Upper lobe of left lung (tissue), 6 donors: ENCODE data around the gene ALDH9A1. TPM values are rescaled to one million over a fixed set of nuclear protein-coding genes. Genes with fewer than 3 reads are reported as not detected.

Experiments used
- ATAC-seq, 2 donors: fragments of 200-7000 bp; cut with Tn5 transposase; one replicate each; pipeline ENCODE4 v1.9.1; 2022; ENCODE audit warnings: mild to moderate bottlenecking in 2 of 2, moderate library complexity in 2 of 2; ENCODE audit not compliant: low FRiP score in 2 of 2
- DNase-seq, 2 donors: peaks; one replicate each; pipeline ENCODE4 v3.0.0-alpha.2; 2019 to 2020
- H3K27ac ChIP-seq, 4 donors: fragments of 200-600 bp; sonication (generic); one replicate each; pipeline ENCODE4 v1.5.1; 2016 to 2019
- H3K27me3 ChIP-seq, 4 donors: fragments of 200-600 bp; sonication (generic); one replicate each; pipeline ENCODE4 v1.5.1; 2017 to 2019
- H3K36me3 ChIP-seq, 4 donors: fragments of 200-600 bp; sonication (generic); one replicate each; pipeline ENCODE4 v1.5.1; 2016 to 2019
- H3K4me1 ChIP-seq, 4 donors: fragments of 200-600 bp; sonication (generic); one replicate each; pipeline ENCODE4 v1.5.1; 2018 to 2019
- H3K4me3 ChIP-seq, 4 donors: fragments of 200-600 bp; sonication (generic); one replicate each; pipeline ENCODE4 v1.5.1; 2017 to 2019; ENCODE audit warnings: mild to moderate bottlenecking in 2 of 4, moderate library complexity in 1 of 4
- H3K9me3 ChIP-seq, 4 donors: fragments of 200-600 bp; sonication (generic); one replicate each; pipeline ENCODE4 v1.5.1; 2018 to 2019
- CTCF ChIP-seq, 6 experiments: fragments of 450-650 bp in 4 of 6; fragments of 200-600 bp in 2 of 6; sonication (generic) in 2 of 6; IDR thresholded peaks; one replicate each; pipeline ENCODE4 v1.5.1; 2016 to 2019; ENCODE audit warnings: antibody characterized with exemption in 6 of 6
- EP300 ChIP-seq, 4 donors: sonication (generic); formaldehyde crosslinking; IDR thresholded peaks; one replicate each; pipeline ENCODE4 v1.5.1; 2017; ENCODE audit warnings: antibody characterized with exemption in 4 of 4, control low read depth in 2 of 4
- POLR2A ChIP-seq, 4 donors: fragments of 450-650 bp; IDR thresholded peaks; one replicate each; pipeline ENCODE4 v1.5.1; 2016 to 2017; ENCODE audit warnings: antibody characterized with exemption in 4 of 4, mild to moderate bottlenecking in 2 of 4
- POLR2AphosphoS5 ChIP-seq, 2 donors: sonication (generic); formaldehyde crosslinking; IDR thresholded peaks; one replicate each; pipeline ENCODE4 v1.5.1; 2017; ENCODE audit warnings: antibody characterized with exemption in 2 of 2
- WGBS, 2 donors: methylation state at CpG; one replicate each; pipeline ENCODE4 v1.1.5; 2017 to 2018; 5-methylcytosine and 5-hydroxymethylcytosine counted together
- total RNA-seq, 6 donors: library from RNA; depleted of rRNA in 4 of 6; stranded (reverse); fragments of >200 nt in 4 of 6; gene quantifications; one replicate each; pipeline versions ENCODE4 v1.1.0 to v1.2.1, GENCODE V29; 2016 to 2021
- donor health status: DM: no; HTN: no; CAD: no; lungs with moderate emphysema.
- donor health status: DM: no; HTN: yes; CAD: no; lungs with severe emphysema.

The ALDH9A1 gene
- total RNA-seq, 6 donors from 2014 or later = 29.3 to 64.1 (median 48.1) TPM

DNA sequence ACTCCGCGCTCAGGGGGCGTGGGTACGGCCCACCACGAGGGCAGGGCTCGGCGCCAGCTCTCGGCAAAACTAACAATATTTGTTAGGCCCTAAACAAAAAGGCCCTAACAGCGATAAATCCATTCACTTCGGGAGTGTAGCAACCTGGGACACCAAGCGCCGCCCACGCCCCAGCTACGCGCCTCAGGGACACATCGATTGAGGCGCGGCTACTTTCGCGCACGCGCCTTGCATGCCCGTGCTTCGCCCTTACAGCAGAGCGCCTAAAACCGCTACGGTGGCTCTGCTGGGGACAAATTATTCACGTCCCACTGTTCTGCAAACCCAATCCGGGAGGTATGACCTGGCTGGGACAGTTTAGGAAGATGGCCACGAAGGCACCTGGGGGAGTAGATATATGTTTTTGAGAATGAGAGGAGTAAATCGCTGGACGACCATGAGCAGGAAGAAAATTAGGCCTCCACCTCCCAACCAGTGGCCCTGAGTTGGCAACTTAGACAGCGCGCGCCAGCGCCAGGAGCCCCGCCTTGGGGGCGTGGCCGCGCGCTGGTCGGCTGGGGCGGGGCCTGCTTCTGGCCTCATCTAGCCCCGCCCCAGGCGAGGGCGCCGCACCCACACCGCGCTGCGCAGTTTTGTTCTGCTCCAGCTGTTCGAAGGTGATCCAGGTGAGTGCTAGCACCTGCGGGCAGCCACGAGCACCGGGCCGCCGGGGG lies 67.6 kb downstream of the ALDH9A1 start, which contains the start of gene MGST3:
MGST3 (plus strand) TSS at position 606 of the 713 bp plus-strand sequence. CDS start 18,614 bp downstream, outside the sequence.
- Histone ChIP-seq H3K27ac (peak within 1 kb of the TSS; percentile 86 to 96 (median 88)), H3K4me1 (peaks cover 33 to 43% (median 40%) of the 10 kb centered on the region in 4 donors), H3K27me3 (no peaks in the 10 kb centered on the region), H3K36me3 (no peaks in the 10 kb centered on the region), H3K9me3 (no peaks in the 10 kb centered on the region), H3K4me3 (peak within 1 kb of the TSS; percentile 68 to 96 (median 84))
- 1% methylated on average over 41 to 55 of the region's 56 CpGs for WGBS, 2 donors
- TF ChIP-seq POLR2A (IDR thresholded peaks at IDR 0.05) = peak in 3 of 4 donors; percentile 76 to 92 (median 89)
- no peak for TF ChIP-seq EP300 (IDR thresholded peaks at IDR 0.05)
- peak; percentile 65 to 81 for TF ChIP-seq POLR2AphosphoS5 (IDR thresholded peaks at IDR 0.05)
- no peak for TF ChIP-seq CTCF (IDR thresholded peaks at IDR 0.05)
- peak; percentile 97 to 98 for DNase-seq
- ATAC-seq = peak; percentile 99

- peaks cover 27 to 36% (median 33%) of the 10 kb centered on the region in 4 donors for H3K4me1 ChIP-seq
- peak overlapping the region; percentile 34 to 96 (median 78) for H3K4me3 ChIP-seq
- DNase-seq (no peak), ATAC-seq (no peak)
- no peaks in the 10 kb centered on the region for H3K27me3 ChIP-seq
- H3K9me3 ChIP-seq = no peaks in the 10 kb centered on the region
- no peaks in the 10 kb centered on the region for H3K36me3 ChIP-seq
- 6 to 8% methylated on average over 26 of the region's 26 CpGs for WGBS, 2 donors
- no peak for TF ChIP-seq EP300 (IDR thresholded peaks at IDR 0.05)
- no peak for TF ChIP-seq POLR2AphosphoS5 (IDR thresholded peaks at IDR 0.05)
- TF ChIP-seq CTCF (IDR thresholded peaks at IDR 0.05) = no peak
- no peak for TF ChIP-seq POLR2A (IDR thresholded peaks at IDR 0.05)
- H3K27ac ChIP-seq = peak overlapping the region; percentile 86 to 96 (median 88)
Observed at GRCh38 chr1:165629848-165630628, 68.3 kb downstream of the ALDH9A1 start.

GRCh38 chr1:165629151-165629550 lies 69.2 kb downstream of the ALDH9A1 start:
- Histone ChIP-seq H3K27me3 (no peaks in the 10 kb centered on the region), H3K4me1 (peaks cover 21 to 29% (median 25%) of the 10 kb centered on the region in 4 donors), H3K9me3 (no peaks in the 10 kb centered on the region), H3K27ac (no peak overlapping the region), H3K36me3 (no peaks in the 10 kb centered on the region), H3K4me3 (no peak overlapping the region)
- no peak for ATAC-seq
- no peak for DNase-seq
- WGBS, 2 donors = 61 to 68% methylated on average over 3 of the region's 3 CpGs
- TF ChIP-seq EP300 (IDR thresholded peaks at IDR 0.05) = no peak
- no peak for TF ChIP-seq POLR2A (IDR thresholded peaks at IDR 0.05)
- no peak for TF ChIP-seq CTCF (IDR thresholded peaks at IDR 0.05)
- no peak for TF ChIP-seq POLR2AphosphoS5 (IDR thresholded peaks at IDR 0.05)

- Histone ChIP-seq H3K9me3 (no peaks in the 10 kb centered on the region), H3K4me1 (peaks cover 15 to 20% (median 17%) of the 10 kb centered on the region in 4 donors), H3K27ac (no peak overlapping the region), H3K36me3 (no peaks in the 10 kb centered on the region), H3K27me3 (no peaks in the 10 kb centered on the region), H3K4me3 (no peak overlapping the region)
- no peak for DNase-seq
- no peak for ATAC-seq
- WGBS, 2 donors = 83 to 87% methylated on average over 6 of the region's 6 CpGs
- TF ChIP-seq CTCF (IDR thresholded peaks at IDR 0.05) (no peak), POLR2AphosphoS5 (IDR thresholded peaks at IDR 0.05) (no peak), POLR2A (IDR thresholded peaks at IDR 0.05) (no peak), EP300 (IDR thresholded peaks at IDR 0.05) (no peak)
Observed at GRCh38 chr1:165628147-165628822, 70.1 kb downstream of the ALDH9A1 start.
